ENCODE measurements around the gene RFX4. TPM values are rescaled to one million over a fixed set of nuclear protein-coding genes. Genes with fewer than 3 reads are reported as not detected.

RFX4 gene
- total and polyA plus RNA-seq, 2 of the 13 experiments (the other 11 are each of a cell fraction or from before 2014, with no cell fraction given): not detected

GRCh38 chr12:106670131-106670530 is 87.3 kb downstream of the RFX4 start (continued):
- TF ChIP-seq DZIP1 (CRISPR knock-in tag; IDR thresholded peaks at IDR 0.05): no peak
- TF ChIP-seq ZNF318 (CRISPR knock-in tag; IDR thresholded peaks at IDR 0.05): no peak
- no peak for TF ChIP-seq PRPF4 (IDR thresholded peaks at IDR 0.05; ENCODE audit: low read depth, low read length, poor library complexity, severe bottlenecking)
- no peak for TF ChIP-seq ZNF343 (CRISPR knock-in tag; IDR thresholded peaks at IDR 0.05)
- TF ChIP-seq ZNF260 (CRISPR knock-in tag; IDR thresholded peaks at IDR 0.05; ENCODE audit: borderline replicate concordance, low read depth): no peak
- TF ChIP-seq NCOA5 (CRISPR knock-in tag; IDR thresholded peaks at IDR 0.05): no peak
- no peak for TF ChIP-seq ZBTB4 (CRISPR knock-in tag; IDR thresholded peaks at IDR 0.05; ENCODE audit: borderline replicate concordance)
- TF ChIP-seq STAT5B (CRISPR knock-in tag; IDR thresholded peaks at IDR 0.05): no peak
- TF ChIP-seq ZBTB7B (CRISPR knock-in tag; IDR thresholded peaks at IDR 0.05): no peak
